Transverse colon (tissue), 4 donors: ENCODE results near the gene SLC5A2. TPM values are rescaled to one million over a fixed set of nuclear protein-coding genes. Genes with fewer than 3 reads are reported as not detected.

Experiments used
- DNase-seq: peaks from one replicate; pipeline ENCODE4 v3.0.0-alpha.2; 2019
- H3K27ac ChIP-seq, 4 donors: fragments of 200-600 bp; sonication (generic); 2 replicates each; pipeline ENCODE4 v1.5.1; 2016 to 2018; ENCODE audit warnings: inconsistent platforms in 4 of 4
- H3K27me3 ChIP-seq: fragments of 200-600 bp; sonication (generic); 2 replicates; pipeline ENCODE4 v1.5.1; 2017; ENCODE audit warnings: inconsistent platforms
- H3K36me3 ChIP-seq, 4 donors: fragments of 200-600 bp; sonication (generic); 2 replicates each; pipeline ENCODE4 v1.5.1; 2017 to 2019; ENCODE audit warnings: inconsistent platforms in 4 of 4
- H3K4me1 ChIP-seq, 4 donors: fragments of 200-600 bp; sonication (generic); 2 replicates each; pipeline ENCODE4 v1.5.1; 2017 to 2020; ENCODE audit warnings: inconsistent platforms in 4 of 4
- H3K4me3 ChIP-seq, 4 donors: fragments of 200-600 bp; sonication (generic); 1 replicate in 1 of 4; 2 replicates in 3 of 4; pipeline versions ENCODE4 v1.5.1 to v1.6.1; 2017 to 2019; ENCODE audit warnings: inconsistent platforms in 4 of 4
- H3K9me3 ChIP-seq, 2 donors: fragments of 200-600 bp; sonication (generic); 2 replicates each; pipeline ENCODE4 v1.5.1; 2017 to 2019; ENCODE audit warnings: inconsistent platforms in 2 of 2
- CTCF ChIP-seq, 5 experiments: fragments of 200-600 bp in 3 of 5; fragments of 450-650 bp in 2 of 5; sonication (generic) in 3 of 5; IDR thresholded peaks; 1 replicate in 2 of 5; 2 replicates in 3 of 5; pipeline ENCODE4 v1.5.1; 2016 to 2017; ENCODE audit warnings: antibody characterized with exemption in 5 of 5, inconsistent platforms in 3 of 5, mild to moderate bottlenecking in 2 of 5, moderate library complexity in 1 of 5
- EP300 ChIP-seq: sonication (generic); formaldehyde crosslinking; IDR thresholded peaks from one replicate; pipeline ENCODE4 v1.6.1; 2017; ENCODE audit warnings: antibody characterized with exemption, low read depth
- POLR2A ChIP-seq: fragments of 450-650 bp; IDR thresholded peaks from one replicate; pipeline ENCODE4 v1.6.1; 2016; ENCODE audit warnings: antibody characterized with exemption, mild to moderate bottlenecking, moderate library complexity
- POLR2AphosphoS5 ChIP-seq, 3 donors: sonication (generic); formaldehyde crosslinking; IDR thresholded peaks; one replicate each; pipeline ENCODE4 v1.6.1; 2016; ENCODE audit warnings: antibody characterized with exemption in 3 of 3
- WGBS, 2 donors: methylation state at CpG; one replicate each; pipeline ENCODE4 v1.1.5; 2018; ENCODE audit warnings: low coverage in 1 of 2; 5-methylcytosine and 5-hydroxymethylcytosine counted together
- in situ Hi-C, 4 donors: fragments of 200-750 bp; cut with MboI; loops; one replicate each; pipeline versions ENCODE4 v1.15.0 to v1.15.1; 2017; ENCODE audit warnings: low sequenced_read_pairs in 3 of 4, low pct_ligation_motif_present in 1 of 4, low pct_unique_long_range_greater_than_20kb in 1 of 4
- intact Hi-C: fragments of 100-400 bp; cut with DNase I; formaldehyde crosslinking; loops from one replicate; pipeline ENCODE4 v1.15.1; 2023; ENCODE audit warnings: low total_unique reads
- total RNA-seq, 4 donors: library from RNA; depleted of rRNA; stranded (reverse); fragments of >200 nt; gene quantifications; one replicate each; pipeline ENCODE4 v1.1.0, GENCODE V29; 2016

SLC5A2 gene
- total RNA-seq, 4 donors from 2014 or later = not detected

DNA sequence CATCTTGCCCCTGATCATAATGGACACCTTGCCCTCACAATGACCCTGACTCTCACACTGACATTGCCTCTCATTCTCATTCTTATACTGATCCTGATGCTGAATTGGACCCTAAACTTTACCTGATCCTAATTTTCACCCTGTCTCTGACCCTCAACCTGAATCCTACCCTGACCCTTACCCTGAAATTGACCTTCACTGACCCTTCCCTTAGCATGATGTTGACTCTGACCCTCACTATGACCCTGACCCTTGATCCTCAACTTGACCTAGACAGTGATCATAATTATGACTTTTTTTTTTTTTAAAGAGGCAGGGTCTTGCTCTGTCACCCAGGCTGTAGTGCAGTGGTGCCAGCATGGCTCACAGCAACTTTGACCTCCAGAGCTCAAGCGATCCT, 48.2 kb downstream of the SLC5A2 start:
- H3K9me3 ChIP-seq = no peaks in the 10 kb centered on the region
- no peak for TF ChIP-seq POLR2A
- TF ChIP-seq POLR2AphosphoS5 (IDR thresholded peaks at IDR 0.05) = no peak
- no peak for TF ChIP-seq CTCF (IDR thresholded peaks at IDR 0.05)
- TF ChIP-seq EP300 = no peak

DNA sequence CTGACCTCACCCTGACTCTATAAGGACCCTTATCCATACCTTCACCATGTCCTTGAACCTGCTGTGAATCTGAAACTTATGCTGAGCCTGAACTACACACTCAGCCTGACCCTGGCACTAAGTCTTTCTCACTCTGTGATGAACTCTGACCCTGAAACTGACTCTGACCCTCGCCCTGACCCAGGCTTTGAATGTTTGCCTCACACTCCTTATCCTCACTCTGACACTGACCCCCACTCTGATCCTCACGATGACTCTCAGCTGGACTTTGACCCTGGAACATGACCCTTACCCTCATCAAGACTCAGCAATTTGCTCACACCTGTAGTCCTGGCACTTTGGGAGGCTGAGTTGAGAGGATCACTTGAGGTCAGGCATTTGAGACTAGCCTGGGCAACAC, 49.2 kb downstream of the SLC5A2 start:
- intact Hi-C loops = no loop called here
- H3K9me3 ChIP-seq = no peaks in the 10 kb centered on the region
- no peak overlapping the region for H3K4me3 ChIP-seq
- in situ Hi-C loops = no loop called here
- no peak for DNase-seq
- H3K27ac ChIP-seq = no peak overlapping the region
- no peaks in the 10 kb centered on the region for H3K36me3 ChIP-seq
- H3K4me1 ChIP-seq = peaks cover 0 to 3% (median 0%) of the 10 kb centered on the region in 4 donors
- H3K27me3 ChIP-seq = peaks cover 63% of the 10 kb centered on the region
- no peak for TF ChIP-seq POLR2AphosphoS5 (IDR thresholded peaks at IDR 0.05)
- no peak for TF ChIP-seq POLR2A
- no peak for TF ChIP-seq EP300
- WGBS, 2 donors = 40% methylated on average over 2 of the region's 2 CpGs; no CpG with 5 or more reads in 1 of the 2 donors

More for the DNA sequence above, 48.2 kb downstream of the SLC5A2 start:
- H3K4me1 ChIP-seq = peaks cover 0 to 3% (median 0%) of the 10 kb centered on the region in 4 donors
- 80 to 83% methylated on average over 1 of the region's 1 CpG for WGBS, 2 donors
- intact Hi-C loops = no loop called here
- peaks cover 54% of the 10 kb centered on the region for H3K27me3 ChIP-seq
- H3K36me3 ChIP-seq = no peaks in the 10 kb centered on the region
- no peak overlapping the region for H3K4me3 ChIP-seq
- DNase-seq = no peak
- in situ Hi-C loops = no loop called here
- H3K27ac ChIP-seq = no peak overlapping the region

GRCh38 chr16:31532896-31533295, 50.0 kb downstream of the SLC5A2 start:
- Histone ChIP-seq H3K36me3 (no peaks in the 10 kb centered on the region), H3K4me1 (peaks cover 0 to 8% (median 3%) of the 10 kb centered on the region in 4 donors), H3K4me3 (no peak overlapping the region), H3K27ac (no peak overlapping the region), H3K27me3 (peaks cover 63% of the 10 kb centered on the region), H3K9me3 (no peaks in the 10 kb centered on the region)
- in situ Hi-C loops = no loop called here
- intact Hi-C loops = no loop called here
- no peak for DNase-seq
- WGBS, 2 donors = 90 to 93% methylated on average over 2 to 4 of the region's 4 CpGs
- TF ChIP-seq POLR2AphosphoS5 (IDR thresholded peaks at IDR 0.05) (no peak), EP300 (no peak), POLR2A (no peak), CTCF (IDR thresholded peaks at IDR 0.05) (no peak)

DNA sequence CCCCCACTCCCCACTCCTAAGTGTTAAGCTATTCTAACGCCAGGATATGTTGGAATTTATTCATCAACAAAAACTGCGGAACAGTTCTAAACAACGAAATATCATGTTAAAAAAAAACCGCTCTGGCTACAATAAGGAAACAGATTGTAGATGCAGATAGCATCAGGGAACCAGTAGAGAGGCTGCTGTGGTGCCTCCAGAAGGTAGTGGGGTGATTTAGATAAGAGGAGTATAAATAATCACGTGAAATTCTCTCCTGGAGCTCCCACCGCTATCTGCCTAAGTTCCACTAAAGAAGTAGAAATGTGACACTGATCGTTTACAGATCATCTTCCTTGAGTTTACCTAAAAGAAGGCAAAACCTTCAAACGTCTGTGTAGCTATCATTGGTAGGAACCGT, 52.8 kb downstream of the SLC5A2 start:
- Histone ChIP-seq H3K27me3 (peaks cover 56% of the 10 kb centered on the region), H3K4me1 (peaks cover 0 to 6% (median 2%) of the 10 kb centered on the region in 4 donors), H3K36me3 (no peaks in the 10 kb centered on the region), H3K4me3 (no peak overlapping the region), H3K9me3 (no peaks in the 10 kb centered on the region), H3K27ac (no peak overlapping the region)
- intact Hi-C loops (no loop called here), in situ Hi-C loops (no loop called here)
- DNase-seq = no peak
- 28 to 45% methylated on average over 6 to 9 of the region's 9 CpGs for WGBS, 2 donors
- TF ChIP-seq POLR2AphosphoS5 (IDR thresholded peaks at IDR 0.05) (no peak), POLR2A (no peak), CTCF (IDR thresholded peaks at IDR 0.05) (no peak), EP300 (no peak)

GRCh38 chr16:31536804-31537361, 54.0 kb downstream of the SLC5A2 start:
- 70 to 75% methylated on average over 2 to 21 of the region's 21 CpGs for WGBS, 2 donors
- TF ChIP-seq POLR2AphosphoS5 (IDR thresholded peaks at IDR 0.05) = no peak
- TF ChIP-seq EP300 = no peak
- no peak for TF ChIP-seq POLR2A
- no peak for TF ChIP-seq CTCF (IDR thresholded peaks at IDR 0.05)
- Histone ChIP-seq H3K9me3 (no peaks in the 10 kb centered on the region), H3K4me1 (peaks cover 0 to 6% (median 2%) of the 10 kb centered on the region in 4 donors), H3K27ac (no peak overlapping the region), H3K4me3 (peak overlapping the region in 1 of 4 donors; percentile 47), H3K36me3 (no peaks in the 10 kb centered on the region), H3K27me3 (peaks cover 56% of the 10 kb centered on the region)
- intact Hi-C loops (no loop called here), in situ Hi-C loops (no loop called here)
- no peak for DNase-seq
